HCT116 (cell line): Measurements from ENCODE around the gene FAM168A. TPM values are rescaled to one million over a fixed set of nuclear protein-coding genes. Genes with fewer than 3 reads are reported as not detected.

Experiments used
- ATAC-seq: fragments of 200-7000 bp; cut with Tn5 transposase; 2 replicates; pipeline ENCODE4 v1.9.1; 2020; ENCODE audit warnings: mild to moderate bottlenecking, moderate library complexity
- BruUV-seq: library from RNA; stranded (reverse); fragments of 400-500 nt; replicated peaks from 2 replicates; lab custom pipeline; 2021; lab: Mats Ljungman, UMichigan
- CTCF ChIA-PET: fragments of 300-600 bp; sonication (Branson Sonifier 250); formaldehyde crosslinking; loops from one replicate; lab custom pipeline; 2021; ENCODE audit warnings: antibody characterized with exemption; lab: Charles Lee
- POLR2A ChIA-PET: fragments of 300-600, 350-600 bp; sonication (Branson Sonifier 250); formaldehyde crosslinking; loops from one replicate; lab custom pipeline; 2021; ENCODE audit warnings: antibody characterized with exemption; lab: Charles Lee
- RAD21 ChIA-PET, 2 experiments: fragments of 300-600 bp; sonication (Branson Sonifier 250); formaldehyde crosslinking; loops; one replicate each; lab custom pipeline; 2023; ENCODE audit warnings: low total read pairs in 2 of 2; ENCODE audit not compliant: uncharacterized antibody in 2 of 2, unreplicated experiment in 2 of 2, low non-redundant PET in 1 of 2; lab: Charles Lee
- DNase-seq: peaks from one replicate; pipeline ENCODE4 v3.0.0-alpha.2; 2010; ENCODE audit warnings: low read depth, low spot score
- H2AFZ ChIP-seq: fragments of 200-600 bp; shearing (Covaris generic), sonication (generic); 2 replicates; pipeline ENCODE4 v1.6.1; 2017; ENCODE audit warnings: low read depth, mixed run types, mixed read lengths, antibody characterized with exemption, low read length; ENCODE audit not compliant: poor library complexity, severe bottlenecking
- H3K27ac ChIP-seq: 2 replicates; pipeline ENCODE4 v1.5.1; 2012; ENCODE audit warnings: low read depth, low read length
- H3K27me3 ChIP-seq: fragments of 200-600 bp; sonication (generic); 2 replicates; pipeline ENCODE4 v1.6.1; 2016; ENCODE audit warnings: mixed run types, low read length, mixed read lengths; ENCODE audit not compliant: insufficient read depth
- H3K36me3 ChIP-seq, 2 experiments: fragments of 200-500 bp in 1 of 2; fragments of 200-600 bp in 1 of 2; sonication (Bioruptor generic) in 1 of 2; sonication (generic) in 1 of 2; 2 replicates each; pipeline versions ENCODE4 v1.5.1 to v1.6.1; 2014 to 2016; ENCODE audit warnings: low read length in 2 of 2, inconsistent platforms in 1 of 2, mixed read lengths in 1 of 2, mixed run types in 1 of 2; ENCODE audit not compliant: insufficient read depth in 2 of 2, control insufficient read depth in 1 of 2
- H3K4me1 ChIP-seq, 2 experiments: fragments of 200-600 bp in 1 of 2; sonication (generic) in 1 of 2; 2 replicates each; pipeline versions ENCODE4 v1.5.1 to v1.6.1; 2012 to 2017; ENCODE audit warnings: low read length in 2 of 2, inconsistent platforms in 1 of 2, mild to moderate bottlenecking in 1 of 2, mixed read lengths in 1 of 2, mixed run types in 1 of 2, moderate library complexity in 1 of 2; ENCODE audit not compliant: insufficient read depth in 2 of 2, control insufficient read depth in 1 of 2
- H3K4me2 ChIP-seq: fragments of 200-600 bp; sonication (generic); 2 replicates; pipeline ENCODE4 v1.6.1; 2017; ENCODE audit warnings: mixed run types, low read length, mixed read lengths
- H3K4me3 ChIP-seq, 2 experiments: fragments of 200-600 bp in 1 of 2; sonication (generic) in 1 of 2; replicated peaks in 1 of 2; 2 replicates each; pipeline ENCODE4 v1.5.1; 2011 to 2016; ENCODE audit warnings: low read length in 2 of 2, control low read depth in 1 of 2, low read depth in 1 of 2, mild to moderate bottlenecking in 1 of 2, mixed read lengths in 1 of 2, mixed run types in 1 of 2
- H3K79me2 ChIP-seq: fragments of 200-600 bp; sonication (generic); 2 replicates; pipeline ENCODE4 v1.6.1; 2017; ENCODE audit warnings: mild to moderate bottlenecking, mixed run types, low read length, moderate library complexity, mixed read lengths; ENCODE audit not compliant: insufficient read depth
- H3K9ac ChIP-seq: fragments of 200-600 bp; sonication (generic); 2 replicates; pipeline ENCODE4 v1.6.1; 2016; ENCODE audit warnings: low read length, mixed read lengths
- H3K9me2 ChIP-seq: fragments of 200-600 bp; sonication (generic), shearing (Covaris generic); 2 replicates; pipeline ENCODE4 v1.6.1; 2017; ENCODE audit warnings: mixed run types, mild to moderate bottlenecking, moderate library complexity; ENCODE audit not compliant: insufficient read depth
- H3K9me3 ChIP-seq, 2 experiments: fragments of 200-500 bp in 1 of 2; fragments of 200-600 bp in 1 of 2; sonication (Bioruptor generic) in 1 of 2; sonication (generic) in 1 of 2; 2 replicates each; pipeline ENCODE4 v1.6.1; 2014 to 2017; ENCODE audit warnings: low read length in 2 of 2, mixed read lengths in 2 of 2, inconsistent platforms in 1 of 2, low read depth in 1 of 2, mild to moderate bottlenecking in 1 of 2, mixed run types in 1 of 2, moderate library complexity in 1 of 2; ENCODE audit not compliant: control insufficient read depth in 1 of 2, insufficient read depth in 1 of 2
- H4K20me1 ChIP-seq: fragments of 200-600 bp; sonication (generic), shearing (Covaris generic); 2 replicates; pipeline ENCODE4 v1.6.1; 2017; ENCODE audit warnings: mixed run types, mild to moderate bottlenecking, moderate library complexity; ENCODE audit not compliant: insufficient read depth
- ATF3 ChIP-seq: IDR thresholded peaks from 2 replicates; pipeline ENCODE4 v1.6.1; 2012
- CBX3 ChIP-seq: IDR thresholded peaks from 2 replicates; pipeline ENCODE4 v1.6.1; 2012; ENCODE audit warnings: low read depth
- CEBPB ChIP-seq: IDR thresholded peaks from 2 replicates; pipeline ENCODE4 v1.6.1; 2012; ENCODE audit warnings: low read depth
- CTCF ChIP-seq, 3 experiments: fragments of 200-600 bp in 1 of 3; sonication (generic) in 1 of 3; IDR thresholded peaks in 2 of 3; conservative IDR thresholded peaks in 1 of 3; 2 replicates each; pipeline ENCODE4 v1.5.1; 2012 to 2017; ENCODE audit warnings: low read depth in 2 of 3, low read length in 2 of 3, antibody characterized with exemption in 1 of 3, borderline replicate concordance in 1 of 3, control low read depth in 1 of 3, mild to moderate bottlenecking in 1 of 3, mixed read lengths in 1 of 3, mixed run types in 1 of 3, moderate library complexity in 1 of 3; ENCODE audit not compliant: insufficient read depth in 1 of 3
- EGR1 ChIP-seq: IDR thresholded peaks from 2 replicates; pipeline ENCODE4 v1.6.1; 2012; ENCODE audit warnings: low read depth
- ELF1 ChIP-seq: IDR thresholded peaks from 2 replicates; pipeline ENCODE4 v1.6.1; 2012; ENCODE audit warnings: low read depth, borderline replicate concordance
- EZH2 ChIP-seq: fragments of 200-600 bp; sonication (generic); IDR thresholded peaks from 2 replicates; pipeline ENCODE4 v1.6.1; 2017; ENCODE audit warnings: antibody characterized with exemption, mixed run types
- FOSL1 ChIP-seq: IDR thresholded peaks from 2 replicates; pipeline ENCODE4 v1.6.1; 2012; ENCODE audit warnings: low read depth
- JUND ChIP-seq: IDR thresholded peaks from 2 replicates; pipeline ENCODE4 v1.6.1; 2012
- POLR2A ChIP-seq: IDR thresholded peaks from 2 replicates; pipeline ENCODE4 v1.7.0; 2011; ENCODE audit warnings: borderline replicate concordance; ENCODE audit not compliant: insufficient read depth, insufficient read length; ENCODE audit errors: extremely low read depth
- POLR2AphosphoS5 ChIP-seq: IDR thresholded peaks from 2 replicates; pipeline ENCODE4 v1.6.1; 2011; ENCODE audit warnings: mild to moderate bottlenecking, low read depth, low read length, moderate library complexity
- RAD21 ChIP-seq: IDR thresholded peaks from 2 replicates; pipeline ENCODE4 v1.6.1; 2012; ENCODE audit warnings: low read depth, mild to moderate bottlenecking
- REST ChIP-seq: IDR thresholded peaks from 2 replicates; pipeline ENCODE4 v1.6.1; 2012; ENCODE audit warnings: low read depth
- SIN3A ChIP-seq: IDR thresholded peaks from 2 replicates; pipeline ENCODE4 v1.6.1; 2012; ENCODE audit warnings: low read depth
- SP1 ChIP-seq: IDR thresholded peaks from 2 replicates; pipeline ENCODE4 v1.6.1; 2012; ENCODE audit warnings: low read depth
- TCF7L2 ChIP-seq: IDR thresholded peaks from 2 replicates; pipeline ENCODE4 v1.7.0; 2011; ENCODE audit warnings: borderline replicate concordance, inconsistent platforms; ENCODE audit not compliant: insufficient read depth, insufficient read length; ENCODE audit errors: extremely low read depth
- ZBTB33 ChIP-seq: IDR thresholded peaks from 2 replicates; pipeline ENCODE4 v1.6.1; 2011; ENCODE audit warnings: mild to moderate bottlenecking, low read length, moderate library complexity; ENCODE audit not compliant: insufficient replicate concordance; ENCODE audit errors: extremely low read depth
- ZFX ChIP-seq: fragments of 450-650 bp; IDR thresholded peaks from 2 replicates; pipeline ENCODE4 v1.6.1; 2017
- ZNF274 ChIP-seq: fragments of 200-500 bp; sonication (Bioruptor generic); IDR thresholded peaks from 2 replicates; pipeline ENCODE4 v1.6.1; 2014; ENCODE audit warnings: mild to moderate bottlenecking, low read depth, low read length, inconsistent platforms
- intact Hi-C: fragments of 100-400 bp; cut with micrococcal nuclease; formaldehyde crosslinking; loops from 2 replicates; pipeline ENCODE4 v1.10.0; 2022
- total RNA-seq: library from RNA; stranded (reverse); gene quantifications from one replicate; pipeline ENCODE4 v1.2.1, GENCODE V29; 2021; ENCODE audit not compliant: unreplicated experiment
- TF ChIP-seq, protein P1 (sequence below): IDR thresholded peaks from 2 replicates; pipeline ENCODE4 v1.6.1; 2012

Gene FAM168A
- total RNA-seq, 1 experiment from 2014 or later: 31.5 TPM

DNA sequence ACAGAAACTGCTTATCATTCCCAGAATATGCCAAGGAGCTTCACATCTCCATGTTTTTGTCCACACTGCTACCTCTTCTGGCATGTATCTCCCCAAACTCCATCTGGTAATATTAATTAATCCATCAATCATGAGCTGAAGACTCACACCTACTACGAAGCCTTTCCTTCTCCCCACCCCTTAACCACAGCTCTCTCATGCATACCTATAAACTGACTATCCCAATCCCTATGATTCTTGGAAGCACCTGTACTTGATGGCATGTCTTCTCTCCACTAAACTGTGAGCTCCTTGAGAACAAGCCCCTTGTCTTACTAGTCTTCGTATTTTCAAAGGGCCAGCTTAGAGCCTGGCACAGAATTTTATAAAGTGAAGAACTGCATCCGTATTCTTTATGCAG lies 174.4 kb downstream of the FAM168A start:
- BruUV-seq: no TSS peak

More for the DNA sequence above, 174.4 kb downstream of the FAM168A start:
- ChIA-PET CTCF (interaction anchor here (1.2 kb wide), 1 partner anchor 30 kb away, joined by 3 read pairs; no protein-coding TSS in a partner anchor), POLR2A (interaction anchor here (1.3 kb wide), 1 partner anchor 13 kb away, joined by 3 read pairs; no protein-coding TSS in a partner anchor), RAD21 (no interaction called here)
- Histone ChIP-seq H3K4me3 (no peak overlapping the region), H3K9ac (no peak overlapping the region), H3K27me3 (no peaks in the 10 kb centered on the region), H3K9me2 (no peaks in the 10 kb centered on the region), H3K9me3 (no peaks in the 10 kb centered on the region), H4K20me1 (no peaks in the 10 kb centered on the region), H3K36me3 (no peaks in the 10 kb centered on the region), H2AFZ (no peak overlapping the region), H3K4me1 (no peaks in the 10 kb centered on the region), H3K4me2 (no peak overlapping the region), H3K27ac (no peak overlapping the region), H3K79me2 (no peaks in the 10 kb centered on the region)
- ATAC-seq: no peak
- no peak for DNase-seq
- no peak for TF ChIP-seq SIN3A
- no peak for TF ChIP-seq ZNF274
- no peak for TF ChIP-seq CTCF (IDR thresholded peaks at IDR 0.05 in 2 of 3, conservative IDR thresholded peaks at IDR 0.05 in 1 of 3; ENCODE audit: borderline replicate concordance in 1 of 3, insufficient read depth in 1 of 3, low read depth in 2 of 3, low read length in 2 of 3)
- TF ChIP-seq ELF1: no peak
- no peak for TF ChIP-seq SP1
- TF ChIP-seq RAD21: no peak
- no peak for TF ChIP-seq REST
- TF ChIP-seq ZBTB33: no peak
- no peak for TF ChIP-seq TCF7L2
- no peak for TF ChIP-seq ZFX
- TF ChIP-seq POLR2AphosphoS5: no peak
- TF ChIP-seq FOSL1: no peak
- TF ChIP-seq CEBPB: no peak
- TF ChIP-seq EGR1: no peak
- TF ChIP-seq EZH2: no peak
- no peak for TF ChIP-seq JUND
- TF ChIP-seq, protein P1, sequence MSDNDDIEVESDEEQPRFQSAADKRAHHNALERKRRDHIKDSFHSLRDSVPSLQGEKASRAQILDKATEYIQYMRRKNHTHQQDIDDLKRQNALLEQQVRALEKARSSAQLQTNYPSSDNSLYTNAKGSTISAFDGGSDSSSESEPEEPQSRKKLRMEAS: no peak
- TF ChIP-seq CBX3: no peak
- no peak for TF ChIP-seq ATF3
- TF ChIP-seq POLR2A: no peak
- intact Hi-C loops: no loop called here
